ENCODE results near the gene PTPRK.

DNA sequence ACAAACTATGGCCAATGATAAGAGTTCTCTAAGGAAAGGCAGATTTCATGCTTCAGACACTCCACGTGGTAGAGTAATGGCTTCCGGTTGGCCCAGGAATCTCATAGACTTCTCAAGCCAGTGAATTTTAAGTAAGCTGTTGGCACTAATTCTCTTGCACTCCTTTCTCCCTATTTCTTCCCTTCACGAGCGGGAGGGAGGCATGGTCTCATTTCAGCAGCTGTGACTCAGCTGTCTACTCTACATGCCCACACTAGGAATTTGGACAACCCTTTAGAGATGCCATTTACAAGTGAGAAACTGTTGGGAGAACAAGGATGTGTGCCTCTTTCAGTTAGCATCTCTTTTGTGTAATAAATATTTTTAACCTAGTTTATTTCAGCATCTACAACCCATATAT lies 107.7 kb downstream of the PTPRK start:
- TF ChIP-seq, protein P1, sequence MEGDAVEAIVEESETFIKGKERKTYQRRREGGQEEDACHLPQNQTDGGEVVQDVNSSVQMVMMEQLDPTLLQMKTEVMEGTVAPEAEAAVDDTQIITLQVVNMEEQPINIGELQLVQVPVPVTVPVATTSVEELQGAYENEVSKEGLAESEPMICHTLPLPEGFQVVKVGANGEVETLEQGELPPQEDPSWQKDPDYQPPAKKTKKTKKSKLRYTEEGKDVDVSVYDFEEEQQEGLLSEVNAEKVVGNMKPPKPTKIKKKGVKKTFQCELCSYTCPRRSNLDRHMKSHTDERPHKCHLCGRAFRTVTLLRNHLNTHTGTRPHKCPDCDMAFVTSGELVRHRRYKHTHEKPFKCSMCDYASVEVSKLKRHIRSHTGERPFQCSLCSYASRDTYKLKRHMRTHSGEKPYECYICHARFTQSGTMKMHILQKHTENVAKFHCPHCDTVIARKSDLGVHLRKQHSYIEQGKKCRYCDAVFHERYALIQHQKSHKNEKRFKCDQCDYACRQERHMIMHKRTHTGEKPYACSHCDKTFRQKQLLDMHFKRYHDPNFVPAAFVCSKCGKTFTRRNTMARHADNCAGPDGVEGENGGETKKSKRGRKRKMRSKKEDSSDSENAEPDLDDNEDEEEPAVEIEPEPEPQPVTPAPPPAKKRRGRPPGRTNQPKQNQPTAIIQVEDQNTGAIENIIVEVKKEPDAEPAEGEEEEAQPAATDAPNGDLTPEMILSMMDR (conservative IDR thresholded peaks at IDR 0.05 in 1 of 2, IDR thresholded peaks at IDR 0.05 in 1 of 2; ENCODE audit: extremely low read depth in 1 of 2, insufficient read depth in 1 of 2, low read depth in 1 of 2, low read length in 2 of 2) = no peak
- TF ChIP-seq EZH2 (IDR thresholded peaks at IDR 0.05; ENCODE audit: borderline replicate concordance, low read length) = no peak
